ENCODE measurements around the gene USF2. TPM values are rescaled to one million over a fixed set of nuclear protein-coding genes. Genes with fewer than 3 reads are reported as not detected.
"Not testable (repeated sequence)": the region's sequence is repeated elsewhere in the genome, so short reads cannot be mapped to it uniquely, and the experiment has no call there.

USF2 gene
- total RNA-seq, 1 donor, result 51.6 TPM

GRCh38 chr19:35279985-35280821 is 11.4 kb downstream of the USF2 start:
- no peak overlapping the region for H3K4me3 ChIP-seq (ENCODE audit: low read depth, low read length)
- no peak for TF ChIP-seq CTCF (IDR thresholded peaks at IDR 0.05; ENCODE audit: insufficient read depth, low read length)
- DNase-seq (ENCODE audit: low read depth), result no peak

GRCh38 chr19:35281303-35281702 is 12.5 kb downstream of the USF2 start:
- TF ChIP-seq CTCF (IDR thresholded peaks at IDR 0.05; ENCODE audit: insufficient read depth, low read length), result no peak
- no peak for DNase-seq (ENCODE audit: low read depth)
- H3K4me3 ChIP-seq (ENCODE audit: low read depth, low read length), result no peak overlapping the region

GRCh38 chr19:35284153-35285094 is 15.7 kb downstream of the USF2 start:
- no peak overlapping the region for H3K4me3 ChIP-seq (ENCODE audit: low read depth, low read length)
- no peak for TF ChIP-seq CTCF (IDR thresholded peaks at IDR 0.05; ENCODE audit: insufficient read depth, low read length)
- no peak for DNase-seq (ENCODE audit: low read depth)

- DNase-seq (ENCODE audit: low read depth), result no peak
- TF ChIP-seq CTCF (IDR thresholded peaks at IDR 0.05; ENCODE audit: insufficient read depth, low read length), result no peak
These were observed 16.3 kb downstream of the USF2 start for GRCh38 chr19:35285095-35285449.

GRCh38 chr19:35285465-35285864 is 16.7 kb downstream of the USF2 start:
- DNase-seq (ENCODE audit: low read depth); H3K4me3 ChIP-seq (ENCODE audit: low read depth, low read length): not testable (repeated sequence)

More at GRCh38 chr19:35285095-35285449, 16.3 kb downstream of the USF2 start:
- no peak overlapping the region for H3K4me3 ChIP-seq (ENCODE audit: low read depth, low read length)

GRCh38 chr19:35286101-35286500 is 17.3 kb downstream of the USF2 start:
- not testable (repeated sequence) for H3K4me3 ChIP-seq (ENCODE audit: low read depth, low read length); DNase-seq (ENCODE audit: low read depth)

- no peak for TF ChIP-seq CTCF (IDR thresholded peaks at IDR 0.05; ENCODE audit: insufficient read depth, low read length)
- DNase-seq (ENCODE audit: low read depth), result no peak
- no peak overlapping the region for H3K4me3 ChIP-seq (ENCODE audit: low read depth, low read length)
These were observed 19.0 kb downstream of the USF2 start for GRCh38 chr19:35287713-35288112.

All from fibroblast of the aortic adventitia (primary cell).